HG02885 (cell line): ENCODE results near the gene CLIC3.

Source experiments
- ATAC-seq: cut with Tn5 transposase; IDR thresholded peaks from one replicate; pipeline ENCODE4 v1.9.1; 2021; ENCODE audit warnings: mild to moderate bottlenecking; ENCODE audit not compliant: unreplicated experiment, poor library complexity

The CLIC3 gene

GRCh38 chr9:137031904-137032640 is 35.7 kb upstream of the CLIC3 start, which contains the start of gene FUT7:
FUT7 (minus strand) TSS chr9:137032088; CDS start chr9:137031991, 97 bp downstream.
- ATAC-seq, result no peak

- no peak for ATAC-seq
These were observed 34.5 kb upstream of the CLIC3 start for GRCh38 chr9:137030538-137031527.

GRCh38 chr9:137030006-137030405 is 33.6 kb upstream of the CLIC3 start:
- no peak for ATAC-seq

GRCh38 chr9:137029058-137029936 is 32.9 kb upstream of the CLIC3 start:
- peak; percentile 57 for ATAC-seq

- ATAC-seq, result no peak
These were observed 32.1 kb upstream of the CLIC3 start for GRCh38 chr9:137028263-137029057.

GRCh38 chr9:137027369-137028262 is 31.2 kb upstream of the CLIC3 start, which contains the start of gene ABCA2:
ABCA2 (minus strand) TSS chr9:137028237; CDS start chr9:137028140, 97 bp downstream.
- ATAC-seq, result no peak

- ATAC-seq, result no peak
These were observed 30.5 kb upstream of the CLIC3 start for GRCh38 chr9:137026828-137027227.

GRCh38 chr9:137026384-137026783 is 30.0 kb upstream of the CLIC3 start:
- no peak for ATAC-seq

GRCh38 chr9:137025517-137025966 is 29.2 kb upstream of the CLIC3 start:
- no peak for ATAC-seq

- ATAC-seq, result no peak
These were observed 27.2 kb upstream of the CLIC3 start for GRCh38 chr9:137023583-137023991.

- no peak for ATAC-seq
These were observed 26.8 kb upstream of the CLIC3 start for GRCh38 chr9:137023157-137023556.

- ATAC-seq, result no peak
These were observed 26.3 kb upstream of the CLIC3 start for GRCh38 chr9:137022662-137023008.

GRCh38 chr9:137021979-137022661 is 25.8 kb upstream of the CLIC3 start:
- ATAC-seq, result no peak

- ATAC-seq, result no peak
These were observed 25.2 kb upstream of the CLIC3 start for GRCh38 chr9:137021568-137021978.

- no peak for ATAC-seq
These were observed 24.6 kb upstream of the CLIC3 start for GRCh38 chr9:137020771-137021567.

GRCh38 chr9:137019891-137020683 is 23.7 kb upstream of the CLIC3 start:
- ATAC-seq, result no peak
